Urinary bladder (tissue), 4 donors: ENCODE measurements around the gene SPATA20. TPM values are rescaled to one million over a fixed set of nuclear protein-coding genes. Genes with fewer than 3 reads are reported as not detected.

Experiments used
- DNase-seq: peaks from one replicate; pipeline ENCODE4 v3.0.0-alpha.2; 2015; ENCODE audit errors: extremely low spot score
- H3K27ac ChIP-seq: one replicate; pipeline ENCODE4 v1.5.1; 2013; ENCODE audit warnings: low read depth, mild to moderate bottlenecking, moderate library complexity
- H3K36me3 ChIP-seq: one replicate; pipeline ENCODE4 v1.6.1; 2013; ENCODE audit warnings: mild to moderate bottlenecking, moderate library complexity; ENCODE audit not compliant: insufficient read depth
- H3K4me1 ChIP-seq: one replicate; pipeline ENCODE4 v1.6.1; 2013; ENCODE audit warnings: mild to moderate bottlenecking, moderate library complexity; ENCODE audit not compliant: insufficient read depth
- H3K4me3 ChIP-seq: one replicate; pipeline ENCODE4 v1.5.1; 2013; ENCODE audit warnings: low read depth, low read length
- WGBS: extraction: QIAGEN DNeasy Blood & Tissue Kit; methylation state at CpG from one replicate; pipeline ENCODE4 v1.1.7; 2013; 5-methylcytosine and 5-hydroxymethylcytosine counted together
- polyA plus RNA-seq: library from polyadenylated mRNA; stranded (reverse); fragments of 200-250 nt; gene quantifications from one replicate; pipeline ENCODE4 v1.2.3, GENCODE V29; 2013
- total RNA-seq: library from RNA; depleted of rRNA; stranded (reverse); fragments of >200 nt; gene quantifications from one replicate; pipeline ENCODE4 v1.2.3, GENCODE V29; 2014
- donor health status: healthy with polysubstance abuse.
- donor health status: healthy.

Gene SPATA20
- total RNA-seq (32.5 TPM), polyA plus RNA-seq (32.6 TPM)

DNA sequence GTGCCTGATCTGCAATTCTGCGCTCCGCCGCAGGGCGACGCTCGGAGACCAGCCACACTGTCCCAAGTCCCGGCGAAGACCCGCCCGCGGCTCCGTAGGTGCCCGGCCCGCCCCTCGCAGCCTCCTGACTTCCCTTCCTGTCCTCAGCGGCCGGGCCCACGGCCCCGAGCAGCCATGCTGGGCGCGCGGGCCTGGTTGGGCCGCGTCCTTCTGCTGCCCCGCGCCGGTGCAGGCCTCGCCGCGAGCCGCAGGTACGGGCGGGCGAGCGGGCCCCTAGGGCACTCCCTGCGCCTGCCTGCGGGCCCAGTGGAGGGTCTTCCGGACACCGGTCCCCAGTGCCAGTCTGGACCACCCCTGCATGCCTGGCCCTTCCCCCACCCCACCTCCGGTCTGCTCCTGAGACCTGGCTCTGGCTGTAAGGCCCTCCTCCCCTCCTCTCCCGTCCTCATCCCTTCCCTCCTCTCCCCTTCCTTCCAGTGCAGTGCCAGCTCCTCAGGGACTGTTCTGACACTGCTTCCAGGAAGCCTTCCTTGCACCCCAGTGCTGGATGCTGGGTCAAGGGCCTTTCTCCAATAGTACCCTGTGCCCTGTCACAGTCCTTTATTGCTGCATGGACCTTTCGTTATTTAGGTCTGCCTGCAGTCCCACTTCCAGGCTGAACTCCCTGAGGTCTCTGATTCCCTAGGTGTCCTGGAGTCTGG, at the start of gene SPATA20:
Gene SPATA20 (plus strand): TSS at position 140 of the 701 bp plus-strand sequence. CDS start 35 bp downstream, at position 175.
- 3% methylated on average over 42 of the region's 42 CpGs for WGBS
- Histone ChIP-seq H3K4me1 (no peaks in the 10 kb centered on the region), H3K27ac (peak within 1 kb of the TSS; percentile 30), H3K36me3 (no peaks in the 10 kb centered on the region), H3K4me3 (peak within 1 kb of the TSS; percentile 52)
- no peak for DNase-seq

DNA sequence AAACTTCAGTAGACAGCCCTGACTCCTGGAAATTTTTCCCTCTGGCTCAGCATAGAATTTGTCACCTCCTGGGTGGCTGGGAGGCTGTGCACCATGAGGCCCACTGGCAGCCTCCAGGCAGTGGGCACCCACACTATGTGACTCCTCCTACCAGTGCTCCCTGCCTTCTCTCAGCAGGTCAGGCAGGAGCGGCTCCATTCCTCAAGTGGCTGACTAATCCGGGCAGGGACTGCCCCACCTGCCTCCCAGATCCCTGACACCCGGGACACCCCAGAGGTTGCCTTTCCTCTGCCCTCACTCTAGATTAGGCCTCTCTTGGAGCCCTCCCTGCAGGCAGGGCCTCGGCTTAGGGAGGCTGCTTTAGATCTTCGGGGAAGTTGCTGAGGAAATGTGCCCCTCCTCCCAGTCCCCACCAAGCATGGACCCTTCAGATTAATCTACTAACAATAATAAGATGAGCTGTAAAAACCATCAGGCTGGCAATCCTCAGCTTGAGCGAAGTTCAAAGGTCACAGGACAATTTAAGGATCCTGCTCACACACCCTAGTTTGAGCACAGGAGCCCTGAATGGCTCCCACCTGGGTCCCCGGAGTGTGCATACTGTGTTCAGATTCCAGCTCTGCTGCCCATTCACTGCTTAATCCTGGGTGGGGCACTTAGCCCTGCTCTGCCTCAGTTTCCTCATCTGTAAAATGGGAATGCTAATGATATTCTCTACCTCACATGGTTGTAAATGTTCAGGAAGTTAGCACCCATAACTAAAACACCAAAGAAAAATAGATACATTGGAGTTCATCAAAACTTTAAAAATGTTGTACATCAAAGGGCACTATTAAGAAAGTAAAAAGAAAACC, 48.7 kb upstream of the SPATA20 start:
- Histone ChIP-seq H3K27ac (no peak overlapping the region), H3K36me3 (no peaks in the 10 kb centered on the region), H3K4me3 (no peak overlapping the region), H3K4me1 (no peaks in the 10 kb centered on the region)
- 78% methylated on average over 7 of the region's 7 CpGs for WGBS
- no peak for DNase-seq

- DNase-seq = no peak
- no peaks in the 10 kb centered on the region for H3K4me1 ChIP-seq
Measured at GRCh38 chr17:50499270-50499669, 47.7 kb upstream of the SPATA20 start.

DNA sequence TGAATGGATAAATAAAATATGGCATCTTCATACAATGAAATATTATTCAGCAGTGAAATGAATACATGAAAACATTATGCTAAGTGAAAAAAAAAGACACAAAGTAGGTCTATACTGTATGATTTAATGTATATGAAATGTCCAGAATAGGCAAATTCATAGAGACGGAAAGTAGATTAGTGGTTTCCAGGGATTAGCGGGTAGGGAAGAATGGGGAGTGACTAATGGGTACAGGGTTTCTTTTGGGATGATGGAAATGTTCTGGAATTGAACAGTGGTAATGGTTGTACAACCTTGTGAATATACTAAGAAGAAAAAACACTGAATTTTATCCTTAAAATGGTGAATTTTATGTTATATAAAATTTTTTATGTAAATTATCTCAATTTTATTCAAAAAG, 47.3 kb upstream of the SPATA20 start:
- DNase-seq = no peak
- WGBS = 98% methylated on average over 2 of the region's 2 CpGs
- Histone ChIP-seq H3K27ac (no peak overlapping the region), H3K36me3 (no peaks in the 10 kb centered on the region), H3K4me3 (no peak overlapping the region), H3K4me1 (no peaks in the 10 kb centered on the region)

More at GRCh38 chr17:50499270-50499669, 47.7 kb upstream of the SPATA20 start:
- no peak overlapping the region for H3K27ac ChIP-seq
- H3K36me3 ChIP-seq = no peaks in the 10 kb centered on the region
- no peak overlapping the region for H3K4me3 ChIP-seq

DNA sequence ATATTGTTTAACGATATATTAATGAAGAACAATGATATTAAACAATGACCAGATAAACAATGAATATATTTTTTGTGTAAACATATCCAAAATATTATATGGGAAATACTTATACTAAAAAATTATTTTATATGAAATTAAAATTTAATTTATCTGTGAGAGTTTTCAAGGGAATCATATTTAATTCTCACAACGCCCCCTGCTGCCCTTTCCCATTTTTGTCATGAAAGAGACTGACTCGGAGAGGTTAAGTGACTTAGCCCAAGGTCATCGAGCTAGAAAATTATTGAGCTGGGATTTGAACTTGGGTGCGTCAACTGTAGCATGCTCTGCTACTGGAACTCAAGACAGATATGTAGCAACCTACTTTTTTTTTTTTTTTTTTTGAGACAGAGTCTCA, 45.9 kb upstream of the SPATA20 start:
- 41% methylated on average over 5 of the region's 5 CpGs for whole genome bisulfite sequencing
- Histone ChIP-seq H3K27ac (no peak overlapping the region), H3K36me3 (no peaks in the 10 kb centered on the region), H3K4me3 (no peak overlapping the region), H3K4me1 (no peaks in the 10 kb centered on the region)
- no peak for DNase-seq

DNA sequence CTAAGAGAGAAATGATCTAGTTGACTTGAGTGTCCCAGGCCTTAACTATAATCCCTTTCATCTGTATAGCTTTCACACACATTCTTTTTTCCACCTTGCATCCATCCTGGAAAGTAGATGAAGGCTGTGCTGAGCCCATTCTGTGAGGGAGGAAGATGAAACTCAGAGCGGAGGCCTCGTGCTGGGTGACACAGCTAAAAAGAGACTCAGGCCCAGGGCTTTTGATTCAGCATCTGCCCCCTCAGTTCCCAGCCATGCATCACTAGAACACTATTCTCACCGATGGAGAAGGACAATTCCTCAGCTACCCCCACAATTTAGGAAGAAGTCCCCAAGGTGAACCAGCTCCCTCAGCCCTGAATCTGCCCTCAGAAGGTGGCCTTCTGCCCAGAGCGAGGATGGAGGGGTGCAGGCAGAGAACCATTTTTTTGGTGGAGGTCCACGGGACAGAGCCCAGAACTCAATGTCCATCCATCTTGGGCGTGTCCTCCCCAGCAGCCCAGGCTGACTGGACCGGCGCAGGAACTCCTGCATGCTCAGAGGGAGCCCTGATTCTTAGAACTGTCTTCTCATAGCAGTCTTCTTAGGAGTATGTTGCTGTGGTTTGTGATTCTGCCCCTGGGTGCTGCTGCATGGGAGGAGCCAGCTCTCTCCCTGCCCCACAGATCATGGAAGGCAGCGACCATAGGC, 44.5 kb upstream of the SPATA20 start:
- no peak overlapping the region for H3K4me3 ChIP-seq
- H3K27ac ChIP-seq = no peak overlapping the region
- 90% methylated on average over 9 of the region's 9 CpGs for WGBS
- H3K36me3 ChIP-seq = no peaks in the 10 kb centered on the region
- H3K4me1 ChIP-seq = no peaks in the 10 kb centered on the region
- no peak for DNase-seq

GRCh38 chr17:50505591-50506130, 41.3 kb upstream of the SPATA20 start:
- 64% methylated on average over 7 of the region's 7 CpGs for WGBS
- Histone ChIP-seq H3K27ac (no peak overlapping the region), H3K4me1 (no peaks in the 10 kb centered on the region), H3K4me3 (no peak overlapping the region), H3K36me3 (no peaks in the 10 kb centered on the region)
- no peak for DNase-seq

GRCh38 chr17:50506298-50506697, 40.7 kb upstream of the SPATA20 start:
- Histone ChIP-seq H3K4me1 (no peaks in the 10 kb centered on the region), H3K27ac (no peak overlapping the region), H3K4me3 (no peak overlapping the region), H3K36me3 (no peaks in the 10 kb centered on the region)
- DNase-seq = no peak
- WGBS = 75% methylated on average over 7 of the region's 7 CpGs

- WGBS = 9% methylated on average over 66 of the region's 66 CpGs
Measured at GRCh38 chr17:50507871-50508572, 39.0 kb upstream of the SPATA20 start, which contains the start of gene MYCBPAP. MYCBPAP (plus strand) TSS chr17:50508439; CDS start chr17:50508675, 236 bp downstream.

GRCh38 chr17:50508573-50509460, 38.2 kb upstream of the SPATA20 start:
- DNase-seq = no peak
- no peaks in the 10 kb centered on the region for H3K4me1 ChIP-seq
- 34% methylated on average over 32 of the region's 32 CpGs for WGBS

More at GRCh38 chr17:50507871-50508572, 39.0 kb upstream of the SPATA20 start, which contains the start of gene MYCBPAP:
- DNase-seq = no peak
- peak within 1 kb of the TSS; percentile 51 for H3K4me3 ChIP-seq
- H3K27ac ChIP-seq = peak within 1 kb of the TSS; percentile 55
- no peaks in the 10 kb centered on the region for H3K4me1 ChIP-seq
- no peaks in the 10 kb centered on the region for H3K36me3 ChIP-seq

GRCh38 chr17:50511058-50511457, 35.9 kb upstream of the SPATA20 start:
- H3K4me1 ChIP-seq = no peaks in the 10 kb centered on the region
- no peak for DNase-seq
- no peak overlapping the region for H3K4me3 ChIP-seq
- no peaks in the 10 kb centered on the region for H3K36me3 ChIP-seq
- peak overlapping the region; percentile 63 for H3K27ac ChIP-seq
- 49% methylated on average over 3 of the region's 3 CpGs for WGBS

More at GRCh38 chr17:50508573-50509460, 38.2 kb upstream of the SPATA20 start:
- Histone ChIP-seq H3K27ac (peak overlapping the region; percentile 55), H3K4me3 (peak overlapping the region; percentile 51), H3K36me3 (no peaks in the 10 kb centered on the region)

GRCh38 chr17:50513495-50513894, 33.5 kb upstream of the SPATA20 start:
- no peaks in the 10 kb centered on the region for H3K4me1 ChIP-seq
- H3K27ac ChIP-seq = no peak overlapping the region
- 61% methylated on average over 4 of the region's 4 CpGs for WGBS
- no peaks in the 10 kb centered on the region for H3K36me3 ChIP-seq
- H3K4me3 ChIP-seq = no peak overlapping the region
- DNase-seq = no peak
